OCI-LY7 (cell line): ENCODE results near the gene NHLRC4.

Experiments
- CTCF ChIP-seq: fragments of 200-600 bp; sonication (generic); conservative IDR thresholded peaks from 2 replicates; pipeline ENCODE4 v1.5.1; 2014; ENCODE audit warnings: mild to moderate bottlenecking, antibody characterized with exemption, low read length, moderate library complexity, mixed read lengths
- EZH2phosphoT487 ChIP-seq: fragments of 200-600 bp; sonication (generic); IDR thresholded peaks from 2 replicates; pipeline ENCODE4 v1.6.1; 2018; ENCODE audit warnings: low read depth, borderline replicate concordance, mild to moderate bottlenecking, mixed run types, antibody characterized with exemption, low read length, moderate library complexity, mixed read lengths

GRCh38 chr16:556474-557173 is 10.2 kb upstream of the NHLRC4 start:
- TF ChIP-seq CTCF: no peak
- TF ChIP-seq EZH2phosphoT487: no peak
